Activated CD4-positive, alpha-beta T cell treated with anti-CD3 and anti-CD28 coated beads for 36 hours (primary cell): ENCODE data around the gene KRT81. TPM values are rescaled to one million over a fixed set of nuclear protein-coding genes. Genes with fewer than 3 reads are reported as not detected.
A peak's percentile ranks its signal among the peaks of the same experiment; 100 is the strongest.
"Not testable (repeated sequence)": the region's sequence is repeated elsewhere in the genome, so short reads cannot be mapped to it uniquely, and the experiment has no call there.

Source experiments
- ATAC-seq: fragments of 200-7000 bp; cut with Tn5 transposase; one replicate; pipeline ENCODE4 v1.10.0; 2021; ENCODE audit warnings: mild to moderate bottlenecking, moderate library complexity
- CTCF ChIA-PET: fragments of 350-600 bp; sonication (Branson Sonifier 250); formaldehyde crosslinking; loops from one replicate; lab custom pipeline; 2021; ENCODE audit warnings: antibody characterized with exemption; lab: Charles Lee
- POLR2A ChIA-PET: fragments of 350-600 bp; sonication (Branson Sonifier 250); formaldehyde crosslinking; loops from one replicate; lab custom pipeline; 2021; ENCODE audit warnings: antibody characterized with exemption, inconsistent platforms; lab: Charles Lee
- DNase-seq: peaks from one replicate; pipeline ENCODE4 v3.0.0-alpha.2; 2020
- H3K27ac Mint-ChIP-seq: one replicate; pipeline ENCODE4 v1.8.0; 2021; ENCODE audit warnings: mixed read lengths
- H3K27me3 Mint-ChIP-seq: one replicate; pipeline ENCODE4 v1.8.0; 2021; ENCODE audit warnings: mixed read lengths
- H3K36me3 Mint-ChIP-seq: one replicate; pipeline ENCODE4 v1.8.0; 2021; ENCODE audit warnings: low read depth, mixed read lengths
- H3K4me1 Mint-ChIP-seq: one replicate; pipeline ENCODE4 v1.8.0; 2021; ENCODE audit warnings: mixed read lengths
- H3K4me3 Mint-ChIP-seq: one replicate; pipeline ENCODE4 v1.8.0; 2021; ENCODE audit warnings: mild to moderate bottlenecking, moderate library complexity, mixed read lengths
- H3K9me3 Mint-ChIP-seq: one replicate; pipeline ENCODE4 v1.8.0; 2021; ENCODE audit warnings: low read depth, mixed read lengths
- intact Hi-C, 2 experiments: fragments of 100-400 bp; cut with DNase I in 1 of 2; cut with micrococcal nuclease in 1 of 2; formaldehyde crosslinking; loops; one replicate each; pipeline versions ENCODE4 v1.14.2 to v1.15.1; 2022 to 2024; cut with DNase I, micrococcal nuclease
- total RNA-seq, 2 experiments: library from RNA; stranded (reverse); gene quantifications; one replicate each; pipeline ENCODE4 v1.2.3, GENCODE V29; 2021

KRT81 gene
- total RNA-seq, 2 experiments from 2014 or later: not detected

DNA sequence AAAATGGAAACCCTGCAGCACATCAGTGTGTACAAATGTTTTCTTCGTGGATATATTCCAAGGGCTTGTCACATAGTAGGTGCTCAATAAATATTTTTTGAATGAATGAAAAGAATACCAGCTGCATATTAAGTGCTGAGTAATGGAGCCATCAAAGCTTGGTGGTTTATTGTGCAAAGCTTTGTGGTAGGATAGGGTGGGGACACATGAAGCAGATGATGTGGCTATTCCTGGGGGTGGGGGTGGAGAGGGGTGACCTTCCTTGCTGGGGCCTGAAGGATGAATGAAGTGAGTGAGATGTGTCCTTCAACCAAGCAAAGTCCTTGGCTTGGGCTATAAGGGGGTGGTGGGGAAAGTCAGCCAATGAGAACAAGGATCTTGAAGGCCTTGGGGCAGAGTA is 4.3 kb upstream of the KRT81 start:
- ChIA-PET CTCF (interaction anchor here (1.3 to 1.4 kb wide), 2 partner anchors 16 to 32 kb away, joined by 6 to 7 read pairs; no protein-coding TSS in a partner anchor), POLR2A (no interaction called here)
- Mint-ChIP-seq H3K27me3 (peaks cover 16% of the 10 kb centered on the region), H3K4me3 (no peak overlapping the region), H3K27ac (no peak overlapping the region), H3K4me1 (no peaks in the 10 kb centered on the region), H3K9me3 (no peaks in the 10 kb centered on the region), H3K36me3 (no peaks in the 10 kb centered on the region)
- ATAC-seq: no peak
- DNase-seq: no peak
- intact Hi-C loops: no loop called here

DNA sequence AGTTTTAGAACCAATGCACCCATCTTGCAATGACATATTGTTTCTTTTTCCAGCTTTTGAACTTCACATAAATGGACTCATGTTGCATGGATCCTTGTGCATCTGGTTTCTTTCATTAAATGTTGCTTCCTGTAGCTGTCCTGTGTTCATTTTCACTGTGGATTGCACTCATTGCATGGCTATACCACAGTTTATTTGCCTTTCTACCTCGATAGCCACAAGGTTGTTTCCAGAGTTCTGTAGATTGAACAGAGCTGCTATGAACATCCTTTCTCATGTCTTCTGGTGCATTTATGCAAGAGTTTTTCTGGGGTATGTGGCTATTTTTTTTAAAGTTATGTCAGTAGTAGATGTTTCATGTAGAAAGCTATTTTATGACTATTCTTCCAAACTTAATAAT is 3.5 kb upstream of the KRT81 start:
- Mint-ChIP-seq H3K9me3 (no peaks in the 10 kb centered on the region), H3K27me3 (peaks cover 16% of the 10 kb centered on the region), H3K27ac (no peak overlapping the region), H3K4me3 (no peak overlapping the region), H3K36me3 (no peaks in the 10 kb centered on the region), H3K4me1 (no peaks in the 10 kb centered on the region)
- DNase-seq (no peak), ATAC-seq (no peak)
- ChIA-PET CTCF (interaction anchor here (0.6 to 1.4 kb wide), 6 partner anchors 14 to 172 kb away, joined by 3 to 7 read pairs (median 4); no protein-coding TSS in a partner anchor), POLR2A (no interaction called here)
- intact Hi-C loops: no loop called here

DNA sequence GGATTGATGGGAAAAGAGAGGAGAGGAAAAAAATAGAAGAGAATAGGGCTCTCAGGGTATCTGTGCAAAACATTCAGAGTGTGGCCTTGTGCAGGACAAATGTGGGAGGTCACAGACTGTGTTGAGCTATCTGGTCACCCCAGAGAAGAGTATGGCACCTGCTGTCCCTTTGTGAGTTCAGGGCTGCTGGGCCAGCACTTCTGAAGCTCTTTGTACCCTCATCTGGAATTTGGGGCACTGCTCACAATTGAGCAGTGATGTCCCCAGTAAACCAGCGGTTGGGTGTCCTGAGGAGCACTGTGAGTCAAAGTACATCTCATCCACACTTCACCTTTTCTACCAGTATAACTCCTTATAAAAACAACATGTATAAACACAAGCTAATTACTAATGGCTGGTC is 2.6 kb upstream of the KRT81 start:
- Mint-ChIP-seq H3K9me3 (no peaks in the 10 kb centered on the region), H3K4me3 (no peak overlapping the region), H3K36me3 (no peaks in the 10 kb centered on the region), H3K27ac (no peak overlapping the region), H3K4me1 (no peaks in the 10 kb centered on the region), H3K27me3 (peaks cover 11% of the 10 kb centered on the region)
- intact Hi-C loops: no loop called here
- ATAC-seq: no peak
- no peak for DNase-seq
- CTCF ChIA-PET: interaction anchor here (0.7 to 2.4 kb wide), 7 partner anchors 12 to 171 kb away, joined by 3 to 10 read pairs (median 3); no protein-coding TSS in a partner anchor
- POLR2A ChIA-PET: no interaction called here

DNA sequence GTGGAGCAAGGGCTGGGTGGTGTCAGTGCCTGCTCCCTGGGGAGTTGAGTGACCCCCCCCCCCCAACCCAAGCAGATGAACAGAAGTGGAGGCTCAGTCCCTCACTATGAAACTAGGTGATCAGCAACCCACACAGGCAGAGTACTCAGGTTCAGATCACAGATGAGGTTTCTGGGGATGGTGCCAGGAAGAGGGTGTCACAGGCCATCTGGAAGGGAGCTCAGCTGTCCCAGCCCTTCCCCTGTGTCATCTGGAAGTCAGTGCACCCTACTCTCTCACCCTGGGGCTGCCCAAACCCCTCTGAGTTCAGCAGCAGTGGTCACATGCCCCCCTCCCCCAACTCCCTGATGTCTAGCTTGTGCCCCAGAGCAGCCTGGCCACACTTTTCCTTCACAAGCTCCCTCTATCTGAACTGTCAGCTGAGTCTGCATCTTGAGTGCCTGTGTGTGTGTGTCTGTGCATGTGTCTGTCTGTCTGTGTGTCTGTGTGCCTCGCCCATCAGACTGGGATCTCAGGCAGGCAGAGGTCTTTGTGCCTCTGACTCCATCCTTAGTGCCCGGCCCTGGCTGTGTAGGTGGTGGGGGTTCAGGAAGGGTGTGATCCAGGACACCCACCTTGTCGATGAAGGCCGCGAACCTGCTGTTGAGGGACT is 725 bp downstream of the KRT81 start:
- H3K4me3 Mint-ChIP-seq, H3K4me1 Mint-ChIP-seq, H3K9me3 Mint-ChIP-seq, DNase-seq, CTCF ChIA-PET, ATAC-seq, H3K27me3 Mint-ChIP-seq, H3K36me3 Mint-ChIP-seq, H3K27ac Mint-ChIP-seq, intact Hi-C loops, POLR2A ChIA-PET: not testable (repeated sequence)

DNA sequence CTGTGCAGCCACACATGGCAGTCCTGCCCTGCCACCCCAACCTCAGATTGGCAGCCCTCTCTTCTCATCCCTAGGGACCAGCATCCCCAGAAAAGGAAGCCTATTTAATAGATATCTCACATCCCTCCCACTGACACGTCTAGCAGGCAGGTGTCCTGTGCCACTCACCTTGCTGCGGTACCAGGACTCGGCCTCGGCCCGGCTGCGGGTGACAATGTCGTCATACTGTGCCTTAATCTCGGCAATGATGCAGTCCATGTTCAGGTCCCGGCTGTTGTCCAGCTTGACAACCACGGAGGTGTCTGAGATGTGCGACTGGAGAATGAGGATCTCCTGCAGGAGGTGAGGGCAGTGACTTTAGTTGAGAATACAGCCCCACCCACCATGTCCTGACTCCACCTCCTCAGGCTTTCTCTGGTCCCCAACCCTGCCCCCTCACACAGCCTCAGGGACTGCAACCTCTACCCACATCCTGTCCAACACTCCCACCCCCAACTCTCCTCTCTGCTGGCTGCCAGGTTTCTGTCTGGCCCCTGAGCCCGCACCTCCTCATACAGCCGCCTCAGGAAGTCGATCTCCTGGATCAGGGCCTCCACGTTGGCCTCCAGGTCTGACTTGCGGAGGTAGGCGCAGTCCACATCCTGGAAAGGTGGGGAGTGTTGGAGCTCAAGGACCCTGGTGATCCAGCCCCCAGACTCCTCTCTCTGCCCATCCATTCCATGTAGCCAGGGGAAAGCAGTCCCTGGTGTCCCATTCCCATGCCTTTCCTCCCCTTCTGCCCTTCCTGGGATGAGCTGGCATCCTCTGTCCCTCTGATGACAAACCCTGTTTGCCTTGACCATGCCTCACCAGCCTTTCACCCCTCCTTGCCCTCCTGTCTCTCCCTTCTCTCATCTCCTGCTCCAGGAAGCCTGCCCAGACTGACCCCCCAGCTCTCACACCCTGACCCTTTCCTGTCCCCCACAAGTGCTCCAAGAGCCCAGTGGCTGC is 3.2 kb downstream of the KRT81 start:
- DNase-seq, H3K36me3 Mint-ChIP-seq, H3K9me3 Mint-ChIP-seq, H3K4me1 Mint-ChIP-seq, POLR2A ChIA-PET, H3K27ac Mint-ChIP-seq, CTCF ChIA-PET, H3K27me3 Mint-ChIP-seq, H3K4me3 Mint-ChIP-seq, intact Hi-C loops: not testable (repeated sequence)
- peak; percentile 55 for ATAC-seq

DNA sequence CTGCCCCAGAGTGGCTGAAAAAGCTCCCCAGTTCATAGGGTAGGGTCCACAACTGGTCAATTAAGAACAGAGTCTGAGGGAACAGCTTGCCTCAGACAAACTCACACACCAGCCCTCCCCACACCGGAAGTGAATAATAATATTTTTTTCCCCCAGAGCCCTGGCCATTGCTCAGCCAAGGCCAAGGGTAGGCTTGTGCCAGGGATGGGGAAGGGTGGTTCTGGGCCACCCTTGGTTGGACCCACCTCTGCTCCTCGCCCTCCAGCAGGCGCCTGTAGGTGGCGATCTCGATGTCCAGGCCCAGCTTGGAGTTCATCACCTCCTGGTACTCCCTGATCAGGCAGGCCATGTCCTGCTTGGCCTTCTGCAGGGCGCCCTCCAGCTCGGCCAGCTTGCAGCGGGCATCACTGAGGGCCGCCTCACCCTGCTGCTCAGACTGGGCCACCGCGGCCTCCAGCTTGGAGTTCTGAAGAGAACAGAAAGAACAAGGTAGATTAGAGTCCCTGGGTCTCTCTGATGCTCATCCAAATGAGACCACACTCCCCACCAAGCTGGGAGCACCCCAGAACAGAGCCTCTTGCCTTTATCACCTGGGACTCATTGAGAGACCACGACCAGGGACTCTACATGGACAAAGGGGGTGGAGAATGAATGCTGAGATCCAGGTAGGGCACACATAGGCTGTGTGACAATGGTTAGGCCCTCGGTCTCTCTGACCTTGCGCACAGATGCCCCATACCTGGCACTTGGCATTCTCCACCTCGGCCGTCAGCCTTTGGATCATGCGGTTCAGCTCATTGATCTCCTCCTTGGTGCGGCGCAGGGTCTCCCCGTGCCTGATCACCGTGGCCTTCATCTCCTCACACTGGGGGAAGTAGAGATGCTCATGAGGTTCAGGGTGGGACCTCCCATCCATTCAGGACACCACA is 4.2 kb downstream of the KRT81 start:
- H3K4me3 Mint-ChIP-seq, ATAC-seq, H3K4me1 Mint-ChIP-seq, H3K36me3 Mint-ChIP-seq, H3K27ac Mint-ChIP-seq, intact Hi-C loops, H3K27me3 Mint-ChIP-seq, H3K9me3 Mint-ChIP-seq, DNase-seq, POLR2A ChIA-PET: not testable (repeated sequence)
- CTCF ChIA-PET: interaction anchor here (0.6 to 1.4 kb wide), 2 partner anchors 101 to 118 kb away, joined by 3 to 4 read pairs; no protein-coding TSS in a partner anchor

DNA sequence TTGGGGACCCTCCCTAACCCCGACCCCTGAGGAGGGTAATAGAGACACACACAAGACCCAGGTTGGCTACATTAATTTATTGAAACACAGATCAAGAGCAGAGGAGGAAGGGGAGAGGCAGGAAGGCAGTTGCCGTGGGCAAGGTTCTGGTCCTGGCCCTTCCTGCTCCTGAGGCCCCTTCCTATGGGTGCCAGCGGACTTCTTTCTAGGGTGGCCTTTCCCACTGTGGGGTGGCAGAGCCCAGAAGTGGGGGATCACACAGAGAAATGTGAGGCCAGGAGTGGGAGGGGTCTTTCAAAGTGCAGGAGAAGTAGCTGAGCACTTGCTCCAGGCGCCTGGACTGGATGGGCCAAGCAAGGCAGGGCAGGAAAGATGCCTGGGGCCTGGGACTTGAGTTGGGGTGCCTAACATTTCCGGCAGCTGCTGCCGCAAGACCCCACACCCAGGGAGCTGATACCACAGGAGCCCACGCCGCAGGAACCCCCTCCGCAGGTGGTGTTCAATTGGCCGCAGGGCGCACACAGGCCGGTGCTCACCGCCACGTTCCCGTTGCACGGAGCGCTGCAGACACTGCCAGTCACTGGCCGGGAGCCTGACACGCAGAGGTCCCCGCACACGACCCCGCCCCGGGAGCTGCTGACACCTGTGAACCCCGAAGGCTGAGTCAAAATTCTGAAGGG is 5.3 kb downstream of the KRT81 start:
- CTCF ChIA-PET: interaction anchor here (0.6 to 1.4 kb wide), 4 partner anchors 32 to 700 kb away, joined by 3 to 4 read pairs (median 3); no protein-coding TSS in a partner anchor

DNA sequence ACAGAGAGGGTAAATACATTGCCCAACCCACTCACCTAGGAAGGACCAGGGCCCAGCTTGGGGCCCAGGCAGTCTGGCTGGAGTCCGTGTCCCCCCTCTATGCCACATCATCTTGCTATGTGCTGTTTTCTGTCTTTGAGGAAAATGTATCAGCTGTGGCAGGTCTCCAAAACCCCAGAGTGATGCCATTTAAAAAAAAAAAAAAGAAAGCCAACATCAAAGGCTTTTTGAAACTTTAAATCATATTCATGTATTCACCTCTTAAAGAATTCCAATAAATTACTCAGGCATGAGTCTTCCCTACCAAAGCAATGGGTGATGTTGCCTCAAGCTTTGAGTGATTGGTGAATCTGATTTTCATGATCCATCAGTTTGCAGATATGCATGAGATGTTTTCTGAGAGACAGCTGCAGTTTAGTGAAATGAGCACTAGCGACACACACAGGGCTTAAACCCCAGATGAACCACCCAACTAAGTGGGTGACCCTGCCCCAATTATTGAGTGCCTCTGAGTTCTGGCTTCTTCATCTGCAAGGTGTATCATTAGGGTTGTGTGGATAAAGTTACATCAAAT is 6.1 kb downstream of the KRT81 start:
- intact Hi-C loops: no loop called here
- CTCF ChIA-PET: interaction anchor here (0.5 to 1.4 kb wide), 6 partner anchors 10 to 126 kb away, joined by 3 to 4 read pairs (median 3); no protein-coding TSS in a partner anchor
- Mint-ChIP-seq H3K9me3 (no peaks in the 10 kb centered on the region), H3K36me3 (no peaks in the 10 kb centered on the region), H3K27me3 (peaks cover 6% of the 10 kb centered on the region), H3K4me3 (no peak overlapping the region), H3K27ac (no peak overlapping the region), H3K4me1 (no peaks in the 10 kb centered on the region)
- DNase-seq: no peak
- POLR2A ChIA-PET: no interaction called here
- ATAC-seq: no peak

More for the DNA sequence above, 5.3 kb downstream of the KRT81 start:
- H3K4me3 Mint-ChIP-seq: no peak overlapping the region
- intact Hi-C loops: no loop called here
- DNase-seq (no peak), ATAC-seq (no peak)
- POLR2A ChIA-PET: no interaction called here
- peaks cover 6% of the 10 kb centered on the region for H3K27me3 Mint-ChIP-seq
- H3K9me3 Mint-ChIP-seq: no peaks in the 10 kb centered on the region
- H3K27ac Mint-ChIP-seq: no peak overlapping the region
- no peaks in the 10 kb centered on the region for H3K36me3 Mint-ChIP-seq
- H3K4me1 Mint-ChIP-seq: no peaks in the 10 kb centered on the region

DNA sequence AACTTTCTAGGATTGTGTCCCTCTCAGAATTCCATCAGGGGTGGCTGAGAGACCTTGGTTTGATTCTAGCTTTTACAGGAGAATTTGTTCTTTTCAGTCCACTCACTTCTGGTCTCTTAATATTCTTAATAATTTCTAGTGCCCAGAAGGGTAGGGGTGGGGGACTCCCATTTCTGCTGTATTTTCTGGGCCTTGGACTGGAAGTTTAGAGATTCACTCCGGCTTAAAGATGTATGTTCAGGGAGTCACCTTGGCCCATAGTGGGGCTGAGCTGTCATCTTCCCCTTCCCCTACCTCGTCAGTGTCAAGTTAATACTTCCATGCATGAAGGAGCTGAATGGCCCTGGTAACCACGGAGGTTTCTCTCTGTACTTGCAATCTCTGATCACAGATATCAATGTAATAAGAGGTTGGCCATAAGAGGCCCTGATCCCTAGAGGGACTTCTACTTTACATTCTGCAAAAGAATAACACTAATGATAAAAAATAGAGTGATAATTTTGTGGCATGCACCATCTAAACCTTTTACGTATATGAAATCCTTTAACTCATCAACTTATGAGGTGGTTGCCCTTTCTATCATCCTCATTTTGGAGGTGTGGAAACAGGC is 6.7 kb downstream of the KRT81 start:
- no peaks in the 10 kb centered on the region for H3K36me3 Mint-ChIP-seq
- no peaks in the 10 kb centered on the region for H3K4me1 Mint-ChIP-seq
- ChIA-PET POLR2A (no interaction called here), CTCF (interaction anchor here (0.5 to 1.4 kb wide), 4 partner anchors 9 to 126 kb away, joined by 3 to 4 read pairs (median 4); no protein-coding TSS in a partner anchor)
- H3K27ac Mint-ChIP-seq: no peak overlapping the region
- DNase-seq (no peak), ATAC-seq (no peak)
- no peaks in the 10 kb centered on the region for H3K9me3 Mint-ChIP-seq
- peaks cover 11% of the 10 kb centered on the region for H3K27me3 Mint-ChIP-seq
- no peak overlapping the region for H3K4me3 Mint-ChIP-seq
- intact Hi-C loops: loop anchor here in 1 of 2 experiments (5.0 kb wide), 1 partner anchor 33 kb away; no protein-coding TSS in a partner anchor
